Mucosa of rectum (tissue), 2 donors: ENCODE results near the gene WDR62.
"Not testable (repeated sequence)": the region's sequence is repeated elsewhere in the genome, so short reads cannot be mapped to it uniquely, and the experiment has no call there.

Experiments
- H3K27ac ChIP-seq, 2 donors: one replicate each; pipeline ENCODE4 v1.7.0; 2013; ENCODE audit warnings: inconsistent platforms in 2 of 2, low read depth in 2 of 2, low read length in 2 of 2
- H3K27me3 ChIP-seq, 2 donors: one replicate each; pipeline ENCODE4 v1.7.0; 2013; ENCODE audit warnings: low read length in 2 of 2; ENCODE audit not compliant: control insufficient read depth in 2 of 2, insufficient read depth in 2 of 2
- H3K36me3 ChIP-seq, 2 donors: one replicate each; pipeline ENCODE4 v1.7.0; 2013; ENCODE audit warnings: low read length in 2 of 2; ENCODE audit not compliant: control insufficient read depth in 2 of 2, insufficient read depth in 2 of 2
- H3K4me1 ChIP-seq, 2 donors: one replicate each; pipeline ENCODE4 v1.7.0; 2013; ENCODE audit warnings: low read length in 2 of 2, mild to moderate bottlenecking in 1 of 2; ENCODE audit not compliant: control insufficient read depth in 2 of 2, insufficient read depth in 2 of 2
- H3K4me3 ChIP-seq, 2 donors: one replicate each; pipeline ENCODE4 v1.7.0; 2013; ENCODE audit warnings: low read length in 2 of 2
- H3K9ac ChIP-seq, 2 donors: one replicate each; pipeline ENCODE4 v1.7.0; 2013; ENCODE audit warnings: low read length in 2 of 2, low read depth in 1 of 2, mild to moderate bottlenecking in 1 of 2
- H3K9me3 ChIP-seq, 2 donors: one replicate each; pipeline ENCODE4 v1.7.0; 2013; ENCODE audit warnings: low read length in 2 of 2; ENCODE audit not compliant: control insufficient read depth in 2 of 2
- donor health status: healthy.
- donor health status: Normal muscosa, but diverticular disease.

WDR62 gene

DNA sequence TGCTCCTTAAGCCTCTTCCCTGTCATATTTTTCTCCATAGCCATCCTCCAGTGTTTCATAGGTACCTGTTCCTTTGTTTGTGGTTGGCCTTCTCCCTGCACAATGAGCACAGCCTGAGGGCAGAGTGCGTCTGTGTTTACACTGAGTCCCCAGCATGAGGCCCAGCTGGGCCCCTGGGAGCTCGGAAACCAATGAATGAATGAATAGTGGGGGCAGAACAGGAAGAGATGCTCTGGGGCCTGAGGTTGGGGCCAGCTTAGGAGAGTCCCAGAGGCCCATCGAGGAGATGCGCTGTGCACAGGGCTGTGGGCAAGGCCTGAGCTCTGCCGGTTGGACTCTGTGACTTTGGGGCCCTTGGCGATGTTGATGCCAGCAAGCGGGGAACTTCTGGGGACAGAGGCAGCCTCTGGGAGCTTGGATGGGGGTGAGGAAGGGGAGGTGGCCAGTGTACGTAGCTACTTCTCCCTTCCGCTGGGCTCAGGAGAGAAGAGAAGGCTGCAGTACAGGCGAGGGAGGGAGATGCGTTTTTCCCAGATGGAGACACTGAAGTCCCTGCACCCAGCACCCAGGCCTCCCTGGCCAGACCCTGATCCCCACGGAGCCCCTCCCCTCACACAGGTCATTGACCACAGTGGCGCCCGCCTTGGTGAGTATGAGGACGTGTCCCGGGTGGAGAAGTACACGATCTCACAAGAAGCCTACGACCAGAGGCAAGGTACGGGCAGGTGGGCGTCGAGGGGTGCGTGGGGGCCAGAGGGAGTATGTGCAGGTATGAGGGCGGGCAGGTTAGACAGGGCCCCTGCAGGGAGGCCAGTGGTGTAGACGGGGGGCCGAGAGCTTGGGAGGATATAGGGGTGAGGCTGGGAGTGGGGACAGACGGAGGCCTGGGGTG, 65.6 kb downstream of the WDR62 start:
- H3K9ac ChIP-seq = no peak overlapping the region
- H3K4me3 ChIP-seq = no peak overlapping the region
- peaks cover 7 to 10% of the 10 kb centered on the region in 2 donors for H3K4me1 ChIP-seq
- H3K27me3 ChIP-seq = no peaks in the 10 kb centered on the region
- no peak overlapping the region for H3K27ac ChIP-seq
- H3K9me3 ChIP-seq = no peaks in the 10 kb centered on the region
- peaks cover 22 to 28% of the 10 kb centered on the region in 2 donors for H3K36me3 ChIP-seq

DNA sequence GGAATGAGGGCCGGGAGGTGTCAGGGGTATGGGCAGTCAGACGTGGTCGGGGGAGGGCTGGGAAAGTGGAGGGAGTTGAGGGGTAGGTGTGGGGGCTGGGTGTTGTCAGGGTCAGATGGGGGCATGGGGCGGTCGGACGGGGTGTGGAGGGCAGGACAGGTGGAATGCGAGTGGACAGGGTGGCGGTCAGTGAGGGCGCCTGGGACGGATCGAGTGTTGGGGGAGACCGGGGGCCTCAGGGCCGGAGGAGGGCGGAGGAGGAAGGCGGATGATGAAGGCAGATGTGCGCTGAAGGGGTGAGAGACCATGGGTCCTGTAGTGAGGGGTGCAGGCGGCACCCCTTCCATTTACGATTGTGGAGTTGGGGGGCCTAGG, 66.3 kb downstream of the WDR62 start:
- no peak overlapping the region for H3K4me3 ChIP-seq
- H3K4me1 ChIP-seq = peaks cover 4 to 9% of the 10 kb centered on the region in 2 donors
- H3K9ac ChIP-seq = no peak overlapping the region
- H3K36me3 ChIP-seq = peaks cover 29 to 31% of the 10 kb centered on the region in 2 donors
- no peaks in the 10 kb centered on the region for H3K27me3 ChIP-seq
- no peaks in the 10 kb centered on the region for H3K9me3 ChIP-seq
- no peak overlapping the region for H3K27ac ChIP-seq

DNA sequence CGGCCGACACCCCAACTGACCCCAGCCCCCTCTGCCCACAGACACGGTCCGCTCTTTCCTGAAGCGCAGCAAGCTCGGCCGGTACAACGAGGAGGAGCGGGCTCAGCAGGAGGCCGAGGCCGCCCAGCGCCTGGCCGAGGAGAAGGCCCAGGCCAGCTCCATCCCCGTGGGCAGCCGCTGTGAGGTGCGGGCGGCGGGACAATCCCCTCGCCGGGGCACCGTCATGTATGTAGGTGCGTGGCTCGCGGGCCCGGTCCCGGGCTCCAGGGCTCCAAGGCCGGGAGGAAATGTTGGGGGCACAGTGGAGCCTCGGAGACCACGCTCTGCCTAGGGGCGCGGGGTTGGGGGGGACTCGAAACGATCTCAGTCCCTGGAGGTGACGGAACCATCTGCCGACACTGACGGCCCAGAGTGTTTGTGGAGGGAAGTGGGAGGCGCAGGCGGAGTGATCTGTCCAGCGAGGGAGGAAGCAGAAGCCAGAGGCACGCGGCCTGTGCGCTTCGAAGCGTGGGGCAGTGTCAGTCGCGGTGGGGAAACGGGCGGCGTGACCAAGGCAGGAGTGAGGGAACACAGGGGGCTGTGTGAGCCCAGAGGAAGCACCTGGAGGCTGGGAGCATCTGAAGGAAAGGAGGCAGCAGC, 66.9 kb downstream of the WDR62 start:
- Histone ChIP-seq H3K27me3 (no peaks in the 10 kb centered on the region), H3K4me3 (no peak overlapping the region), H3K36me3 (peaks cover 29 to 31% of the 10 kb centered on the region in 2 donors), H3K9me3 (no peaks in the 10 kb centered on the region), H3K27ac (no peak overlapping the region), H3K4me1 (peaks cover 0 to 3% of the 10 kb centered on the region in 2 donors), H3K9ac (no peak overlapping the region)

DNA sequence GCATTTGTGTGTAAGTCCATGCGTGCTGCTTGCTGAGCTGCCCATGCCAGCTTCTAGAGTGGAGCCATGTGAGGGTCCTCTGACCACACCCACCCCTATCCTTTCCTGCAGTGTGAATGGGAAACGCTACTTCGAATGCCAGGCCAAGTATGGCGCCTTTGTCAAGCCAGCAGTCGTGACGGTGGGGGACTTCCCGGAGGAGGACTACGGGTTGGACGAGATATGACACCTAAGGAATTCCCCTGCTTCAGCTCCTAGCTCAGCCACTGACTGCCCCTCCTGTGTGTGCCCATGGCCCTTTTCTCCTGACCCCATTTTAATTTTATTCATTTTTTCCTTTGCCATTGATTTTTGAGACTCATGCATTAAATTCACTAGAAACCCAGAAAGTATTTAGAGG, 70.9 kb downstream of the WDR62 start:
- Histone ChIP-seq H3K9ac (no peak overlapping the region), H3K4me3 (no peak overlapping the region), H3K27me3 (no peaks in the 10 kb centered on the region), H3K36me3 (peaks cover 25% of the 10 kb centered on the region in 2 donors), H3K9me3 (no peaks in the 10 kb centered on the region), H3K27ac (no peak overlapping the region), H3K4me1 (peaks cover 10% of the 10 kb centered on the region in 2 donors)

DNA sequence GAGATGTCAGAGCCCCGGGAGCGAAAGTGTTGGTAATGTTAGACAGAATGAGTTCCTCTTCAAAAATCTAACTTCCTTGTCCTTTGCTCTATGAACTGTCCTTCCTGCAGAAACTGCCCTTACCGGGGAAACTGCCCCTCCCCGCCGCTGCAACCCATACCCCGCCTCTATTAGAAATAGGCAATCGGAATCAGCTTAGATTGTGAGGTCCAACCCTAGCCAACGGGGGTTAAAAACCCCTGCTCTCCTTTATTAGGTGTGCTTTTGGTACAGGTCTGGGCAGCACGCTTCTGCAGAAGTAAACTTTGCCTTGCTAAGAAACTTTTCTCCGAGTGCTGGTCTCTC, 73.7 kb downstream of the WDR62 start:
- H3K27ac ChIP-seq = peak overlapping the region; percentile 89 to 94
- H3K36me3 ChIP-seq = peaks cover 13 to 18% of the 10 kb centered on the region in 2 donors
- no peaks in the 10 kb centered on the region for H3K9me3 ChIP-seq
- H3K27me3 ChIP-seq = no peaks in the 10 kb centered on the region
- peak overlapping the region; percentile 77 to 82 for H3K9ac ChIP-seq
- peak overlapping the region; percentile 73 to 80 for H3K4me3 ChIP-seq
- H3K4me1 ChIP-seq = peaks cover 13 to 15% of the 10 kb centered on the region in 2 donors

DNA sequence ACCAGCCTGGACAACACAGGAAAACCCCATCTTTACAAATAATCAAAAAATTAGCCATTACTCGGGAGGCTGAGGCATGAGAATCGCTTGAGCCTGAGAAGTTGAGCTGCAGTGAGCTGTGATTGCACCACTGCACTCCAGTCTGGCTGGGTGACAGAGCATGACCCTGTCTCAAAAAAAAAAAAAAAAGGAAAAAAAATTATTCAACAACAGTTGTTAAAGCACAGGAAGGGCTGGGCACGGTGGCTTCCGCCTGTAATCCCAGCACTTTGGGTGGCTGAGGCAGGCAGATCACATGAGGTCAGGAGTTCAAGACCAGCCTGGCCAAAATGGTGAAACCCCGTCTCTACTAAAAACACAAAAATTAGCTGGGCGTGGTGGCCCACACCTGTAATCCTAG, 76.5 kb downstream of the WDR62 start:
- peaks cover 13 to 17% of the 10 kb centered on the region in 2 donors for H3K4me1 ChIP-seq
- not testable (repeated sequence) for H3K4me3 ChIP-seq, H3K27ac ChIP-seq

DNA sequence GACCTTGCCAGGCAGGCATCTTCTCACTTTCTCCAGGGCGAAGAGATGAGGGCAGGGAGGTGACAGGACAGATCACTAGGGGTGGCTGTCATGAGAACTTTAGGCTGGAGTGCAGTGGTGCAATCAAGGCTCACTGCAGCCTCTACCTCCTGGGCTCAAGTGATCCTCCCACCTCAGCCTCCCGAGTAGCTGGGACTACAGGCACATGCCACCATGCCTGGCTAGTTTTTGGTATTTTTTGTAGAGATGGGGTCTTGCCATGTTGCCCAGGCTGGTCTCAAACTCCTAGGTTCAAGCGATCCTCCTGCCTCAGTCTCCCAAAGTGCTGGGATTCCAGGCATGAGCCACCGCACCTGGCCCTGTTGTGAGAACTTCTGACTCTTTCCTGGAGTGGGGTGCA, 80.2 kb downstream of the WDR62 start:
- not testable (repeated sequence) for H3K36me3 ChIP-seq, H3K4me3 ChIP-seq, H3K9ac ChIP-seq, H3K27me3 ChIP-seq, H3K27ac ChIP-seq, H3K9me3 ChIP-seq
- H3K4me1 ChIP-seq = peaks cover 13 to 23% of the 10 kb centered on the region in 2 donors

More for the DNA sequence above, 76.5 kb downstream of the WDR62 start:
- not testable (repeated sequence) for H3K9ac ChIP-seq, H3K9me3 ChIP-seq, H3K36me3 ChIP-seq, H3K27me3 ChIP-seq

DNA sequence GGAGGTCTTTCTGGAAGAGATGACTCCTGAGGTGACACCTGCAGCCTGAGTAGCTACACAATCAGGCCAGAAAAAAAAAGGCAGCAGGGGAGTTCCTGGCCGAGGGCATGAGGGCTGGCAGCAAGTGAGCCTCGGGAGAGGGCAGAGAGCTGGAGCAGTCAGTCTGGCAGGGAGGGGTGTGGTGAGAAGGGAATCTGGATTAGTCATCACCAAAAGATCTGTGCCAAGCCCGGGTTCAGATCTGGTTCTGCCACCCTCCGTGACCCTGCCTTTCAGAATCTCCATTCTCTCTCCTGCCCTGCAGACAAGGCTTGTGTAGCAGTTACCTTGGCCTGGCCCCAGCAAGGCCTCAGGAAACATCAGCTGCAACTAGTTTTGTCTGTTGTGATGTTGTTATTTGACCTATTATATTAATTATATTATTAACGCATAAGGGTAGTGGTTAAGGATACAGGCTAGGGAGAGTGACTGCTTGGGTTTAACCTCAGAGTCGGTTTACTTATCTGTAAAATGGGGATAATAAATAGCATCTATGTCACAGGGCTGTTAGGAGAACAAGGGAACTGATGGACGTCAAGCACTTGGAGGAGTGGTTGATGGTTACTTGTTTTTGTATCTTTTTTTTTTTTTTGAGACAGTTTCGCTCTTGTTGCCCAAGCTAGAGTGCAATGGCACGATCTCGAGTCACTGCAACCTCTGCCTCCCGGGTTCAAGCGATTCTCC, 82.4 kb downstream of the WDR62 start:
- Histone ChIP-seq H3K9ac (peak overlapping the region; percentile 16 to 44), H3K9me3 (no peaks in the 10 kb centered on the region), H3K27me3 (no peaks in the 10 kb centered on the region), H3K4me1 (peaks cover 17 to 26% of the 10 kb centered on the region in 2 donors), H3K36me3 (peaks cover 2 to 4% of the 10 kb centered on the region in 2 donors), H3K27ac (peak overlapping the region; percentile 78 to 82), H3K4me3 (peak overlapping the region; percentile 45 to 50)

DNA sequence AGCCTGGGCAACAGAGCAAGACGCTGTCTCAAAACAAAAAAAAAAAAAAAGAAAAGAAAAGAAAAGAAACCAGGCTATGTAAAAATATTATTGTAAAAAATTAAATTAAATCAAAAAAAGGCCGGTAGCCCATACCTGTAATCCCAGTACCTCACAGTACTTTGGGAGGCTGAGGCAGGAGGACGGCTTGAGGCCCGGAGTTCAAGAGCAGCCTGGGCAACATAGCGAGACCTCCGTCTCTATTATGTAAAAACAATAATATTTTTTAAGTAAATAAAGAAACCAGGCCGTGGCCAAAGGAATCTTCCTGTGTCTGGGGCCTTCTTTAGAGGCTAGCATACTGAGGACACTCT, 84.4 kb downstream of the WDR62 start:
- peaks cover 17 to 26% of the 10 kb centered on the region in 2 donors for H3K4me1 ChIP-seq
- H3K9ac ChIP-seq = peak overlapping the region; percentile 100
- H3K9me3 ChIP-seq = no peaks in the 10 kb centered on the region
- H3K27me3 ChIP-seq = no peaks in the 10 kb centered on the region
- H3K27ac ChIP-seq = peak overlapping the region; percentile 99 to 100
- H3K4me3 ChIP-seq = peak overlapping the region; percentile 98 to 99
- peaks cover 14 to 16% of the 10 kb centered on the region in 2 donors for H3K36me3 ChIP-seq
